Transverse colon (tissue), 4 donors: ENCODE measurements around the gene SOBP. TPM values are rescaled to one million over a fixed set of nuclear protein-coding genes. Genes with fewer than 3 reads are reported as not detected.
"Not testable (repeated sequence)": the region's sequence is repeated elsewhere in the genome, so short reads cannot be mapped to it uniquely, and the experiment has no call there.

Experiments
- DNase-seq: peaks from one replicate; pipeline ENCODE4 v3.0.0-alpha.2; 2019
- H3K27ac ChIP-seq, 4 donors: fragments of 200-600 bp; sonication (generic); 2 replicates each; pipeline ENCODE4 v1.5.1; 2016 to 2018; ENCODE audit warnings: inconsistent platforms in 4 of 4
- H3K27me3 ChIP-seq: fragments of 200-600 bp; sonication (generic); 2 replicates; pipeline ENCODE4 v1.5.1; 2017; ENCODE audit warnings: inconsistent platforms
- H3K36me3 ChIP-seq, 4 donors: fragments of 200-600 bp; sonication (generic); 2 replicates each; pipeline ENCODE4 v1.5.1; 2017 to 2019; ENCODE audit warnings: inconsistent platforms in 4 of 4
- H3K4me1 ChIP-seq, 4 donors: fragments of 200-600 bp; sonication (generic); 2 replicates each; pipeline ENCODE4 v1.5.1; 2017 to 2020; ENCODE audit warnings: inconsistent platforms in 4 of 4
- H3K4me3 ChIP-seq, 4 donors: fragments of 200-600 bp; sonication (generic); 1 replicate in 1 of 4; 2 replicates in 3 of 4; pipeline versions ENCODE4 v1.5.1 to v1.6.1; 2017 to 2019; ENCODE audit warnings: inconsistent platforms in 4 of 4
- H3K9me3 ChIP-seq, 2 donors: fragments of 200-600 bp; sonication (generic); 2 replicates each; pipeline ENCODE4 v1.5.1; 2017 to 2019; ENCODE audit warnings: inconsistent platforms in 2 of 2
- CTCF ChIP-seq, 5 experiments: fragments of 200-600 bp in 3 of 5; fragments of 450-650 bp in 2 of 5; sonication (generic) in 3 of 5; IDR thresholded peaks; 1 replicate in 2 of 5; 2 replicates in 3 of 5; pipeline ENCODE4 v1.5.1; 2016 to 2017; ENCODE audit warnings: antibody characterized with exemption in 5 of 5, inconsistent platforms in 3 of 5, mild to moderate bottlenecking in 2 of 5, moderate library complexity in 1 of 5
- EP300 ChIP-seq: sonication (generic); formaldehyde crosslinking; IDR thresholded peaks from one replicate; pipeline ENCODE4 v1.6.1; 2017; ENCODE audit warnings: antibody characterized with exemption, low read depth
- POLR2A ChIP-seq: fragments of 450-650 bp; IDR thresholded peaks from one replicate; pipeline ENCODE4 v1.6.1; 2016; ENCODE audit warnings: antibody characterized with exemption, mild to moderate bottlenecking, moderate library complexity
- POLR2AphosphoS5 ChIP-seq, 3 donors: sonication (generic); formaldehyde crosslinking; IDR thresholded peaks; one replicate each; pipeline ENCODE4 v1.6.1; 2016; ENCODE audit warnings: antibody characterized with exemption in 3 of 3
- WGBS, 2 donors: methylation state at CpG; one replicate each; pipeline ENCODE4 v1.1.5; 2018; ENCODE audit warnings: low coverage in 1 of 2; 5-methylcytosine and 5-hydroxymethylcytosine counted together
- in situ Hi-C, 4 donors: fragments of 200-750 bp; cut with MboI; loops; one replicate each; pipeline versions ENCODE4 v1.15.0 to v1.15.1; 2017; ENCODE audit warnings: low sequenced_read_pairs in 3 of 4, low pct_ligation_motif_present in 1 of 4, low pct_unique_long_range_greater_than_20kb in 1 of 4
- intact Hi-C: fragments of 100-400 bp; cut with DNase I; formaldehyde crosslinking; loops from one replicate; pipeline ENCODE4 v1.15.1; 2023; ENCODE audit warnings: low total_unique reads
- total RNA-seq, 4 donors: library from RNA; depleted of rRNA; stranded (reverse); fragments of >200 nt; gene quantifications; one replicate each; pipeline ENCODE4 v1.1.0, GENCODE V29; 2016

SOBP gene
- total RNA-seq, 4 donors from 2014 or later = 2.6 to 15.9 (median 4.6) TPM

- Histone ChIP-seq H3K27me3 (no peaks in the 10 kb centered on the region), H3K9me3 (peaks cover 4 to 9% of the 10 kb centered on the region in 2 donors), H3K27ac (no peak overlapping the region), H3K36me3 (no peaks in the 10 kb centered on the region), H3K4me1 (peaks cover 0 to 3% (median 0%) of the 10 kb centered on the region in 4 donors), H3K4me3 (no peak overlapping the region)
- in situ Hi-C loops = no loop called here
- intact Hi-C loops = no loop called here
- DNase-seq = no peak
- WGBS, 2 donors = 91 to 100% methylated on average over 1 to 2 of the region's 2 CpGs
- TF ChIP-seq POLR2AphosphoS5 (IDR thresholded peaks at IDR 0.05) = no peak
- no peak for TF ChIP-seq CTCF (IDR thresholded peaks at IDR 0.05)
- TF ChIP-seq EP300 = no peak
- no peak for TF ChIP-seq POLR2A
Observed at GRCh38 chr6:107513214-107513613, 23.3 kb downstream of the SOBP start.

- Histone ChIP-seq H3K9me3 (peaks cover 4 to 9% of the 10 kb centered on the region in 2 donors), H3K36me3 (no peaks in the 10 kb centered on the region), H3K27ac (no peak overlapping the region), H3K4me3 (no peak overlapping the region), H3K27me3 (no peaks in the 10 kb centered on the region), H3K4me1 (no peaks in the 10 kb centered on the region)
- in situ Hi-C loops = no loop called here
- WGBS, 2 donors = 95 to 97% methylated on average over 4 to 5 of the region's 5 CpGs
- no peak for DNase-seq
- intact Hi-C loops = no loop called here
- TF ChIP-seq POLR2AphosphoS5 (IDR thresholded peaks at IDR 0.05) (no peak), CTCF (IDR thresholded peaks at IDR 0.05) (no peak), POLR2A (no peak), EP300 (no peak)
Observed at GRCh38 chr6:107515955-107516354, 26.0 kb downstream of the SOBP start.

- intact Hi-C loops = no loop called here
- no peak for TF ChIP-seq POLR2AphosphoS5 (IDR thresholded peaks at IDR 0.05)
- TF ChIP-seq EP300 = no peak
- TF ChIP-seq CTCF (IDR thresholded peaks at IDR 0.05) = no peak
- TF ChIP-seq POLR2A = no peak
- Histone ChIP-seq H3K27me3 (no peaks in the 10 kb centered on the region), H3K27ac (no peak overlapping the region), H3K36me3 (no peaks in the 10 kb centered on the region), H3K4me1 (no peaks in the 10 kb centered on the region), H3K9me3 (peaks cover 4 to 9% of the 10 kb centered on the region in 2 donors), H3K4me3 (no peak overlapping the region)
- 97 to 100% methylated on average over 1 of the region's 1 CpG for WGBS, 2 donors
- in situ Hi-C loops = no loop called here
- DNase-seq = no peak
Observed at GRCh38 chr6:107517274-107517673, 27.4 kb downstream of the SOBP start.

- 71 to 76% methylated on average over 4 to 5 of the region's 5 CpGs for WGBS, 2 donors
Observed at GRCh38 chr6:107519224-107519623, 29.3 kb downstream of the SOBP start.

GRCh38 chr6:107520706-107521105, 30.8 kb downstream of the SOBP start:
- WGBS, 2 donors = 67% methylated on average over 1 of the region's 2 CpGs; no CpG with 5 or more reads in 1 of the 2 donors
- H3K4me3 ChIP-seq, DNase-seq, H3K27me3 ChIP-seq, H3K9me3 ChIP-seq, intact Hi-C loops, H3K4me1 ChIP-seq, H3K27ac ChIP-seq, H3K36me3 ChIP-seq, in situ Hi-C loops: not testable (repeated sequence)

More at GRCh38 chr6:107519224-107519623, 29.3 kb downstream of the SOBP start:
- H3K9me3 ChIP-seq, DNase-seq, H3K27ac ChIP-seq, H3K4me3 ChIP-seq, H3K36me3 ChIP-seq, H3K27me3 ChIP-seq, in situ Hi-C loops, H3K4me1 ChIP-seq, intact Hi-C loops: not testable (repeated sequence)
